H9 (cell line): Measurements from ENCODE around the gene TECPR2. TPM values are rescaled to one million over a fixed set of nuclear protein-coding genes. Genes with fewer than 3 reads are reported as not detected.

Experiments
- DNase-seq: peaks from one replicate; pipeline ENCODE4 v3.0.0-alpha.2; 2017
- H2AFZ ChIP-seq: one replicate; pipeline ENCODE4 v1.6.1; 2013; ENCODE audit warnings: mild to moderate bottlenecking, low read length, control low read depth, moderate library complexity
- H2AK5ac ChIP-seq: 2 replicates; pipeline ENCODE4 v1.6.1; 2013; ENCODE audit warnings: low read length, control low read depth, mixed read lengths; ENCODE audit not compliant: insufficient read length
- H2BK120ac ChIP-seq: one replicate; pipeline ENCODE4 v1.6.1; 2013; ENCODE audit warnings: low read depth, mild to moderate bottlenecking, low read length, control low read depth, inconsistent platforms; ENCODE audit not compliant: poor library complexity, severe bottlenecking
- H2BK12ac ChIP-seq: 2 replicates; pipeline ENCODE4 v1.6.1; 2013; ENCODE audit warnings: low read length, control low read depth, mixed read lengths, low read depth; ENCODE audit not compliant: insufficient read length
- H2BK15ac ChIP-seq: 2 replicates; pipeline ENCODE4 v1.6.1; 2013; ENCODE audit warnings: low read depth, low read length, control low read depth
- H2BK20ac ChIP-seq: one replicate; pipeline ENCODE4 v1.6.1; 2013; ENCODE audit warnings: low read depth, mild to moderate bottlenecking, low read length, control low read depth, inconsistent platforms; ENCODE audit not compliant: poor library complexity, severe bottlenecking
- H2BK5ac ChIP-seq: 2 replicates; pipeline ENCODE4 v1.6.1; 2013; ENCODE audit warnings: low read length, control low read depth, mixed read lengths; ENCODE audit not compliant: insufficient read length
- H3K14ac ChIP-seq: 2 replicates; pipeline ENCODE4 v1.6.1; 2013; ENCODE audit warnings: low read length, control low read depth; ENCODE audit not compliant: insufficient read depth
- H3K18ac ChIP-seq: 2 replicates; pipeline ENCODE4 v1.6.1; 2013; ENCODE audit warnings: low read depth, mild to moderate bottlenecking, mixed read lengths, low read length, control low read depth; ENCODE audit not compliant: insufficient read length
- H3K23ac ChIP-seq: 2 replicates; pipeline ENCODE4 v1.6.1; 2013; ENCODE audit warnings: low read length, control low read depth, mixed read lengths, low read depth; ENCODE audit not compliant: insufficient read length
- H3K23me2 ChIP-seq: 2 replicates; pipeline ENCODE4 v1.6.1; 2013; ENCODE audit warnings: low read depth, mild to moderate bottlenecking, mixed read lengths, low read length, control low read depth; ENCODE audit not compliant: insufficient read length, poor library complexity, severe bottlenecking
- H3K27ac ChIP-seq: 2 replicates; pipeline ENCODE4 v1.5.1; 2013; ENCODE audit warnings: low read length, control low read depth, mixed read lengths, low read depth; ENCODE audit not compliant: insufficient read length
- H3K27me3 ChIP-seq: 2 replicates; pipeline ENCODE4 v1.6.1; 2013; ENCODE audit warnings: low read length, control low read depth, inconsistent platforms; ENCODE audit not compliant: insufficient read depth
- H3K4ac ChIP-seq: 2 replicates; pipeline ENCODE4 v1.6.1; 2013; ENCODE audit warnings: low read depth, mild to moderate bottlenecking, control low read depth, inconsistent platforms, low read length, moderate library complexity
- H3K4me1 ChIP-seq: 2 replicates; pipeline ENCODE4 v1.6.1; 2013; ENCODE audit warnings: low read length, control low read depth, inconsistent platforms; ENCODE audit not compliant: insufficient read depth
- H3K4me2 ChIP-seq: 2 replicates; pipeline ENCODE4 v1.6.1; 2013; ENCODE audit warnings: low read length, control low read depth, mixed read lengths; ENCODE audit not compliant: insufficient read length, insufficient read depth
- H3K56ac ChIP-seq: 2 replicates; pipeline ENCODE4 v1.6.1; 2013; ENCODE audit warnings: low read depth, mild to moderate bottlenecking, mixed read lengths, low read length, control low read depth; ENCODE audit not compliant: insufficient read length
- H3K79me1 ChIP-seq: 2 replicates; pipeline ENCODE4 v1.6.1; 2013; ENCODE audit warnings: low read depth, mild to moderate bottlenecking, moderate library complexity, low read length, control low read depth, inconsistent platforms; ENCODE audit not compliant: insufficient read depth, poor library complexity, severe bottlenecking
- H3K79me2 ChIP-seq: 2 replicates; pipeline ENCODE4 v1.6.1; 2013; ENCODE audit warnings: low read length, control low read depth, inconsistent platforms; ENCODE audit not compliant: insufficient read depth
- H3K9ac ChIP-seq: 2 replicates; pipeline ENCODE4 v1.6.1; 2013; ENCODE audit warnings: low read length, control low read depth, mixed read lengths; ENCODE audit not compliant: insufficient read length; ENCODE audit errors: extremely low read depth
- H3K9me3 ChIP-seq: one replicate; pipeline ENCODE4 v1.6.1; 2013; ENCODE audit warnings: low read depth, low read length, inconsistent platforms; ENCODE audit not compliant: control insufficient read depth
- H3T11ph ChIP-seq: one replicate; pipeline ENCODE4 v1.6.1; 2013; ENCODE audit warnings: mild to moderate bottlenecking, low read length, control low read depth, inconsistent platforms
- H4K20me1 ChIP-seq: one replicate; pipeline ENCODE4 v1.6.1; 2013; ENCODE audit not compliant: control insufficient read depth, insufficient read length, insufficient read depth
- H4K5ac ChIP-seq: 2 replicates; pipeline ENCODE4 v1.6.1; 2013; ENCODE audit warnings: low read depth, mild to moderate bottlenecking, mixed read lengths, low read length, control low read depth; ENCODE audit not compliant: insufficient read length
- H4K8ac ChIP-seq: replicated peaks from 2 replicates; pipeline ENCODE4 v1.6.1; 2013; ENCODE audit warnings: low read length, control low read depth, mixed read lengths, low read depth; ENCODE audit not compliant: insufficient read length
- H4K91ac ChIP-seq: 2 replicates; pipeline ENCODE4 v1.6.1; 2013; ENCODE audit warnings: low read depth, mild to moderate bottlenecking, moderate library complexity, mixed read lengths, low read length, control low read depth; ENCODE audit not compliant: insufficient read length
- H3K27ac Mint-ChIP-seq, 3 experiments: 2 replicates in 2 of 3; 3 replicates in 1 of 3; pipeline ENCODE4 v1.8.0; 2020 to 2021; ENCODE audit warnings: mixed read lengths in 3 of 3, mild to moderate bottlenecking in 1 of 3, moderate library complexity in 1 of 3
- H3K27me3 Mint-ChIP-seq: 2 replicates; pipeline ENCODE4 v1.8.0; 2021; ENCODE audit warnings: low read depth, mild to moderate bottlenecking, moderate library complexity, mixed read lengths
- H3K36me3 Mint-ChIP-seq, 3 experiments: 2 replicates in 2 of 3; 3 replicates in 1 of 3; pipeline ENCODE4 v1.8.0; 2020 to 2021; ENCODE audit warnings: low read depth in 3 of 3, mixed read lengths in 3 of 3; ENCODE audit not compliant: insufficient read depth in 1 of 3
- H3K4me1 Mint-ChIP-seq, 2 experiments: 2 replicates each; pipeline ENCODE4 v1.8.0; 2020; ENCODE audit warnings: mixed read lengths in 2 of 2
- H3K4me3 Mint-ChIP-seq, 2 experiments: 2 replicates in 1 of 2; 3 replicates in 1 of 2; pipeline ENCODE4 v1.8.0; 2020 to 2021; ENCODE audit warnings: mild to moderate bottlenecking in 2 of 2, mixed read lengths in 2 of 2, moderate library complexity in 1 of 2
- H3K9me3 Mint-ChIP-seq, 2 experiments: 2 replicates in 1 of 2; 3 replicates in 1 of 2; pipeline ENCODE4 v1.8.0; 2020; ENCODE audit warnings: mild to moderate bottlenecking in 2 of 2, mixed read lengths in 2 of 2, moderate library complexity in 1 of 2
- WGBS: extraction: QIAGEN DNeasy Blood & Tissue Kit; methylation state at CpG from one replicate; pipeline ENCODE4 v1.1.7; 2013; ENCODE audit warnings: missing lambda C conversion rate, low lambda C conversion rate, mixed read lengths; ENCODE audit not compliant: insufficient read length; ENCODE audit errors: extremely low coverage; 5-methylcytosine and 5-hydroxymethylcytosine counted together
- total RNA-seq: library from RNA; stranded (reverse); gene quantifications from 2 replicates; pipeline ENCODE4 v1.2.1, GENCODE V29; 2021
- TF ChIP-seq, protein P1 (sequence below): fragments of 200-600 bp; sonication (generic); conservative IDR thresholded peaks from 3 replicates; pipeline ENCODE4 v1.8.0; 2021; ENCODE audit warnings: antibody characterized with exemption, mild to moderate bottlenecking

Gene TECPR2
- total RNA-seq, 1 experiment from 2014 or later, result 15.4 TPM

DNA sequence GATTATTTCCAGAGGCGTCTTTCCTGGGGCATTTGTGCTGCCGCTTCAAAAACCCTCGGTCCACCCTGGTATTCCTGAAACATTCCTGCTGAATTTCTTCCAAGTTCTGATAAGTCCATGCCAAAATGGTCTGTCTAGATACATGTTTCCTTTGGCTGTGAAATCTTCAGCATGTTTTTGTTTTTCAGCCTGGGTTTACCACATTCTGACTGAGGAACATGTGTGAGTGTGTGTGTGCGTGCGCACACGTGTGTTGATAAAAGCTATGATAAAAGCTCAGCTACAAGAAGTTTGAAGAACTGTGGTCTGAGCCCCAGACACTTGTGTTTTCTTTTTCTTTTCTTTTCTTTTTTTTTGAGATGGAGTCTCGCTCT is 124.5 kb downstream of the TECPR2 start:
- no CpG with 5 or more reads among the region's 7 CpGs for WGBS
- H3K14ac ChIP-seq, result no peak overlapping the region
- H3K4me1 Mint-ChIP-seq, result peaks cover 3 to 4% of the 10 kb centered on the region in 2 experiments; a peak in 2 of 4 replicates
- no peak overlapping the region for H3T11ph ChIP-seq
- H3K9me3 ChIP-seq, result no peaks in the 10 kb centered on the region
- no peak overlapping the region for H4K5ac ChIP-seq
- H2BK20ac ChIP-seq, result no peak overlapping the region
- no peaks in the 10 kb centered on the region for H3K27me3 Mint-ChIP-seq
- H3K79me2 ChIP-seq, result no peaks in the 10 kb centered on the region
- H3K36me3 Mint-ChIP-seq, result peaks cover 0 to 4% (median 3%) of the 10 kb centered on the region in 3 experiments; a peak in 3 of 7 replicates
- H3K4me1 ChIP-seq, result no peaks in the 10 kb centered on the region
- no peak overlapping the region for H3K18ac ChIP-seq
- no peak overlapping the region for H2BK12ac ChIP-seq
- no peaks in the 10 kb centered on the region for H3K9me3 Mint-ChIP-seq
- no peaks in the 10 kb centered on the region for H4K20me1 ChIP-seq
- no peaks in the 10 kb centered on the region for H3K23me2 ChIP-seq
- H2AK5ac ChIP-seq, result no peak overlapping the region
- no peak overlapping the region for H3K4me2 ChIP-seq
- H3K27ac ChIP-seq, result no peak overlapping the region
- no peak overlapping the region for H3K9ac ChIP-seq
- H2BK120ac ChIP-seq, result no peak overlapping the region
- H3K79me1 ChIP-seq, result no peaks in the 10 kb centered on the region
- no peak overlapping the region for H3K4me3 Mint-ChIP-seq
- H4K91ac ChIP-seq, result no peak overlapping the region
- H3K27me3 ChIP-seq, result no peaks in the 10 kb centered on the region
- no peak overlapping the region for H3K23ac ChIP-seq
- no peak overlapping the region for H3K4ac ChIP-seq
- H2BK15ac ChIP-seq, result no peak overlapping the region
- no peak overlapping the region for H3K56ac ChIP-seq
- no peak overlapping the region for H4K8ac ChIP-seq
- DNase-seq, result no peak
- H2BK5ac ChIP-seq, result no peak overlapping the region
- TF ChIP-seq, protein P1, sequence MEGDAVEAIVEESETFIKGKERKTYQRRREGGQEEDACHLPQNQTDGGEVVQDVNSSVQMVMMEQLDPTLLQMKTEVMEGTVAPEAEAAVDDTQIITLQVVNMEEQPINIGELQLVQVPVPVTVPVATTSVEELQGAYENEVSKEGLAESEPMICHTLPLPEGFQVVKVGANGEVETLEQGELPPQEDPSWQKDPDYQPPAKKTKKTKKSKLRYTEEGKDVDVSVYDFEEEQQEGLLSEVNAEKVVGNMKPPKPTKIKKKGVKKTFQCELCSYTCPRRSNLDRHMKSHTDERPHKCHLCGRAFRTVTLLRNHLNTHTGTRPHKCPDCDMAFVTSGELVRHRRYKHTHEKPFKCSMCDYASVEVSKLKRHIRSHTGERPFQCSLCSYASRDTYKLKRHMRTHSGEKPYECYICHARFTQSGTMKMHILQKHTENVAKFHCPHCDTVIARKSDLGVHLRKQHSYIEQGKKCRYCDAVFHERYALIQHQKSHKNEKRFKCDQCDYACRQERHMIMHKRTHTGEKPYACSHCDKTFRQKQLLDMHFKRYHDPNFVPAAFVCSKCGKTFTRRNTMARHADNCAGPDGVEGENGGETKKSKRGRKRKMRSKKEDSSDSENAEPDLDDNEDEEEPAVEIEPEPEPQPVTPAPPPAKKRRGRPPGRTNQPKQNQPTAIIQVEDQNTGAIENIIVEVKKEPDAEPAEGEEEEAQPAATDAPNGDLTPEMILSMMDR, result no peak
- no peak overlapping the region for H3K27ac Mint-ChIP-seq
- H2AFZ ChIP-seq, result no peak overlapping the region
